ENCODE data around the gene IL13. TPM values are rescaled to one million over a fixed set of nuclear protein-coding genes. Genes with fewer than 3 reads are reported as not detected.
A peak's percentile ranks its signal among the peaks of the same experiment; 100 is the strongest.

Gene IL13
- total RNA-seq, 2 donors from 2014 or later: not detected

DNA sequence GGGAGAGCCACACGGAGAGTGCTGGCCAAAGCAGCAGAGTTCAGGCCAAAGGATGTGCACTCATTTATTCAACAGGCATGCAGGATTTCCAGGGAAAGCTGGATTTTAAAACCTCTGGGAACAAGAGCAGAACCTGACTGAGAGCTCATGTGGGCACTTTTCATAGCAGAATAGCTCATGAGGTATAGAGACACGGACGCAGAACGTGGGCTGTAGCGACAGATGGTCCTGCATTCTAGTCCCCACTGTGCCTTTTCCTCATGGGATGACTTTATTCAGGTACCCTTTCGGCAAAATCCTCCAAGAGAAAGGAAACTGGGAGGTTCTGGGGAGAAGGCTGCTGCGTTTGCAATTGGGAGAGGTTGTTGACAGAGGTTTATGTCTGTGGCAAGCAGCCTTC, 21.2 kb downstream of the IL13 start:
- H3K27ac ChIP-seq (ENCODE audit: low read depth, low read length): no peak overlapping the region
- H3K27ac Mint-ChIP-seq: no peak overlapping the region
- no peaks in the 10 kb centered on the region for H3K36me3 ChIP-seq (ENCODE audit: control insufficient read depth, insufficient read depth, low read length)
- H3K4me1 Mint-ChIP-seq: peaks cover 10% of the 10 kb centered on the region
- no peak overlapping the region for H3K4me3 Mint-ChIP-seq
- no peaks in the 10 kb centered on the region for H3K9me3 ChIP-seq (ENCODE audit: control insufficient read depth, low read length)
- DNase-seq: no peak
- H3K4me1 ChIP-seq (ENCODE audit: control insufficient read depth, insufficient read depth, low read length): peaks cover 3% of the 10 kb centered on the region
- no peaks in the 10 kb centered on the region for H3K27me3 Mint-ChIP-seq (ENCODE audit: insufficient read depth)
- H3K9me3 Mint-ChIP-seq: no peaks in the 10 kb centered on the region
- no peaks in the 10 kb centered on the region for H3K27me3 ChIP-seq (ENCODE audit: control insufficient read depth, insufficient read depth, low read length, poor library complexity, severe bottlenecking)
- no peaks in the 10 kb centered on the region for H3K36me3 Mint-ChIP-seq (ENCODE audit: low read depth)
- TF ChIP-seq CTCF (conservative IDR thresholded peaks at IDR 0.05): no peak
- no peak overlapping the region for H3K9ac ChIP-seq (ENCODE audit: extremely low read depth, low read length, poor library complexity, severe bottlenecking)
- H3K4me3 ChIP-seq (ENCODE audit: low read length): no peak overlapping the region
- 92 to 95% methylated on average over 6 to 7 of the region's 7 CpGs for WGBS, 2 experiments (ENCODE audit: insufficient coverage in 1 of 2, insufficient read length in 1 of 2)

- Histone ChIP-seq H3K9ac (ENCODE audit: extremely low read depth, low read length, poor library complexity, severe bottlenecking) (no peak overlapping the region), H3K9me3 (ENCODE audit: control insufficient read depth, low read length) (no peaks in the 10 kb centered on the region), H3K4me1 (ENCODE audit: control insufficient read depth, insufficient read depth, low read length) (no peaks in the 10 kb centered on the region), H3K27me3 (ENCODE audit: control insufficient read depth, insufficient read depth, low read length, poor library complexity, severe bottlenecking) (no peaks in the 10 kb centered on the region), H3K27ac (ENCODE audit: low read depth, low read length) (no peak overlapping the region), H3K4me3 (ENCODE audit: low read length) (no peak overlapping the region), H3K36me3 (ENCODE audit: control insufficient read depth, insufficient read depth, low read length) (no peaks in the 10 kb centered on the region)
- Mint-ChIP-seq H3K36me3 (ENCODE audit: low read depth) (no peaks in the 10 kb centered on the region), H3K4me3 (no peak overlapping the region), H3K9me3 (no peaks in the 10 kb centered on the region), H3K27me3 (ENCODE audit: insufficient read depth) (no peaks in the 10 kb centered on the region), H3K4me1 (peaks cover 6% of the 10 kb centered on the region), H3K27ac (no peak overlapping the region)
- no peak for TF ChIP-seq CTCF (conservative IDR thresholded peaks at IDR 0.05)
- DNase-seq: peak; percentile 37
- 94 to 95% methylated on average over 7 to 15 of the region's 15 CpGs for WGBS, 2 experiments (ENCODE audit: insufficient coverage in 1 of 2, insufficient read length in 1 of 2)
Observed at GRCh38 chr5:132679717-132680380, 21.9 kb downstream of the IL13 start.

- H3K27ac Mint-ChIP-seq: no peak overlapping the region
- Histone ChIP-seq H3K36me3 (ENCODE audit: control insufficient read depth, insufficient read depth, low read length) (no peaks in the 10 kb centered on the region), H3K4me3 (ENCODE audit: low read length) (no peak overlapping the region), H3K9ac (ENCODE audit: extremely low read depth, low read length, poor library complexity, severe bottlenecking) (no peak overlapping the region), H3K27ac (ENCODE audit: low read depth, low read length) (no peak overlapping the region), H3K27me3 (ENCODE audit: control insufficient read depth, insufficient read depth, low read length, poor library complexity, severe bottlenecking) (no peaks in the 10 kb centered on the region), H3K4me1 (ENCODE audit: control insufficient read depth, insufficient read depth, low read length) (no peaks in the 10 kb centered on the region), H3K9me3 (ENCODE audit: control insufficient read depth, low read length) (no peaks in the 10 kb centered on the region)
- H3K36me3 Mint-ChIP-seq (ENCODE audit: low read depth): no peaks in the 10 kb centered on the region
- no peak overlapping the region for H3K4me3 Mint-ChIP-seq
- 85 to 89% methylated on average over 6 to 8 of the region's 8 CpGs for WGBS, 2 experiments (ENCODE audit: insufficient coverage in 1 of 2, insufficient read length in 1 of 2)
- H3K4me1 Mint-ChIP-seq: peaks cover 2% of the 10 kb centered on the region
- peak; percentile 35 for DNase-seq
- H3K27me3 Mint-ChIP-seq (ENCODE audit: insufficient read depth): no peaks in the 10 kb centered on the region
- no peaks in the 10 kb centered on the region for H3K9me3 Mint-ChIP-seq
- no peak for TF ChIP-seq CTCF (conservative IDR thresholded peaks at IDR 0.05)
Observed at GRCh38 chr5:132680780-132681475, 23.0 kb downstream of the IL13 start.
